Measurements from ENCODE around the gene MAGI3. TPM values are rescaled to one million over a fixed set of nuclear protein-coding genes. Genes with fewer than 3 reads are reported as not detected.

The MAGI3 gene
- total RNA-seq, 3 donors from 2014 or later = 48.6 to 65.4 (median 62.9) TPM

- Histone ChIP-seq H3K4me1 (ENCODE audit: low read depth) (peaks cover 7% of the 10 kb centered on the region), H3K9me3 (no peaks in the 10 kb centered on the region), H3K4me3 (no peak overlapping the region), H3K36me3 (ENCODE audit: low read depth) (no peaks in the 10 kb centered on the region)
- ATAC-seq (no peak), DNase-seq (no peak)
- intact Hi-C loops (cut with DNase I, micrococcal nuclease) = no loop called here
- TF ChIP-seq, protein P1, sequence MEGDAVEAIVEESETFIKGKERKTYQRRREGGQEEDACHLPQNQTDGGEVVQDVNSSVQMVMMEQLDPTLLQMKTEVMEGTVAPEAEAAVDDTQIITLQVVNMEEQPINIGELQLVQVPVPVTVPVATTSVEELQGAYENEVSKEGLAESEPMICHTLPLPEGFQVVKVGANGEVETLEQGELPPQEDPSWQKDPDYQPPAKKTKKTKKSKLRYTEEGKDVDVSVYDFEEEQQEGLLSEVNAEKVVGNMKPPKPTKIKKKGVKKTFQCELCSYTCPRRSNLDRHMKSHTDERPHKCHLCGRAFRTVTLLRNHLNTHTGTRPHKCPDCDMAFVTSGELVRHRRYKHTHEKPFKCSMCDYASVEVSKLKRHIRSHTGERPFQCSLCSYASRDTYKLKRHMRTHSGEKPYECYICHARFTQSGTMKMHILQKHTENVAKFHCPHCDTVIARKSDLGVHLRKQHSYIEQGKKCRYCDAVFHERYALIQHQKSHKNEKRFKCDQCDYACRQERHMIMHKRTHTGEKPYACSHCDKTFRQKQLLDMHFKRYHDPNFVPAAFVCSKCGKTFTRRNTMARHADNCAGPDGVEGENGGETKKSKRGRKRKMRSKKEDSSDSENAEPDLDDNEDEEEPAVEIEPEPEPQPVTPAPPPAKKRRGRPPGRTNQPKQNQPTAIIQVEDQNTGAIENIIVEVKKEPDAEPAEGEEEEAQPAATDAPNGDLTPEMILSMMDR (IDR thresholded peaks at IDR 0.05) = no peak
These were observed 3.9 kb downstream of the MAGI3 start for GRCh38 chr1:113394043-113394862.

DNA sequence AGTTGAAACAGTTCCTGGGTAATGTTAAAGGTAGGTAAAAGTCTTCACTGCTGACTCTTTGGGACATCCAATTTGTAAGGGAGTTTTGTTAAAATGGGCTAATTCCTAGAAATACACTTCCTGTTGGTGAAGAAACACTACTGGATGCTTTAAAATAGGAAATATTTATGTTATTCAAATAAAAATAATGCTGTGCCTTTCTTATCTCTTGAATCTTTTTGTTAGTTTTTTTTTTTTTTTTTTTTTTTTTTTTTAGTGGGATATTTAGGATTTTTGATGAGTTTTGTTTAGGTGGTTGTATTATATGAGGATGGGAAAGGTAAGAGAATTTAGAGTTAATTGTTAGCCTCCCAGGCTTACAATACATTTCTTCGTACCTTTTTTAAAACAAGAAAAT, 4.5 kb downstream of the MAGI3 start:
- no peak for ATAC-seq
- TF ChIP-seq, protein P1 (IDR thresholded peaks at IDR 0.05) = no peak
- Histone ChIP-seq H3K9me3 (no peaks in the 10 kb centered on the region), H3K36me3 (ENCODE audit: low read depth) (no peaks in the 10 kb centered on the region), H3K4me3 (no peak overlapping the region), H3K4me1 (ENCODE audit: low read depth) (peaks cover 7% of the 10 kb centered on the region)
- intact Hi-C loops (cut with DNase I, micrococcal nuclease) = no loop called here
- no peak for DNase-seq

- peaks cover 7% of the 10 kb centered on the region for H3K4me1 ChIP-seq (ENCODE audit: low read depth)
- intact Hi-C loops (cut with DNase I, micrococcal nuclease) = no loop called here
- ATAC-seq (no peak), DNase-seq (no peak)
- H3K36me3 ChIP-seq (ENCODE audit: low read depth) = no peaks in the 10 kb centered on the region
- no peak overlapping the region for H3K4me3 ChIP-seq
- H3K9me3 ChIP-seq = no peaks in the 10 kb centered on the region
- TF ChIP-seq, protein P1 (IDR thresholded peaks at IDR 0.05) = no peak
These were observed 5.8 kb downstream of the MAGI3 start for GRCh38 chr1:113396102-113396501.

DNA sequence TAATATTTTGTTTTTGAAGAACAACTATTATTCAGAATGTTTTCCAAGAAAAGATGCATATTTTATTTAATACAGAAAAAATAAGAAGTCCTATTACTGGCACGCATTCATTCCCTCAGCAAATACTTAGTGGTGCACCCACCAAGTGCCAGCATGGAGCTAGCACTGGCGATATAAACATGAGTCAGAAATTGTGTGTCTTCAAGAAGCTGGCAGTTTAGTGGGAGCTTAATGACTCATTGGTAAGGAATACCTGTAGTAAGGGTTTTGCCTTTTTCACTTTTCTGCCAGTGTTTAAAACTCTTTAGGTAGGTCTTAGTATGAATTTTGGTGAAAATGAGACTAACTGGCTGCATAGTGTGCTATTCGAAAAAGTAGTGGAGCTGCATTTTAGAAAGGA, 6.3 kb downstream of the MAGI3 start:
- ATAC-seq (peak; percentile 46), DNase-seq (no peak)
- Histone ChIP-seq H3K4me3 (no peak overlapping the region), H3K4me1 (ENCODE audit: low read depth) (peaks cover 7% of the 10 kb centered on the region), H3K9me3 (no peaks in the 10 kb centered on the region), H3K36me3 (ENCODE audit: low read depth) (no peaks in the 10 kb centered on the region)
- intact Hi-C loops (cut with DNase I, micrococcal nuclease) = no loop called here
- TF ChIP-seq, protein P1 (IDR thresholded peaks at IDR 0.05) = no peak

DNA sequence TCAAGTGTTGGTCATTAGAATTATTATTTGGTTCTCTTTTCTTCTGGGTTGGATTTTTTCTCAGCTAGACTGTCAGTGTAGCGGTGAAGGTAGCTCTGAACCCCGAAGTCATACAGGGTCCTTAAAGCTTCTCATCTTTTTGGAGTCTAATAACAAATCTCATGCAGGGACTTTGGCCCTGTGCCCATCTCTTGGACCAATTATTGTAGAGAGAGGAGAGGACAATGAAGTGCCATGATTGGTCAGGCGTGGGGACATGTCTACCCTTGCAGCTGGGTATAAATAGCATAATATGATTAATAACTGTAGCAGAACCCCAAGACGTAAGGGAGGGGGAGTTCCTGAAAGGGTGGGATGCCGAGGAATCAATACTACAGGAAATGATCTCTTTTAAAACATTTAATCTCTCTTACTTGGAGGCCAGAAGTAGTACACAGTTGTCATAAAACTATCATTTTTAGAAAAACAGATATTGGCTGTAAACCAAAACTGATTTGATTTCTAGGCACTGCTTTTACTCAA, 8.8 kb downstream of the MAGI3 start:
- TF ChIP-seq, protein P1 (IDR thresholded peaks at IDR 0.05) = no peak
- ATAC-seq (no peak), DNase-seq (no peak)
- intact Hi-C loops (cut with DNase I, micrococcal nuclease) = no loop called here
- H3K4me1 ChIP-seq (ENCODE audit: low read depth) = no peaks in the 10 kb centered on the region
- H3K36me3 ChIP-seq (ENCODE audit: low read depth) = no peaks in the 10 kb centered on the region
- H3K4me3 ChIP-seq = no peak overlapping the region
- no peaks in the 10 kb centered on the region for H3K9me3 ChIP-seq

All from mucosa of descending colon (tissue), 3 donors.